Measurements from ENCODE around the gene MIDN.
A peak's percentile ranks its signal among the peaks of the same experiment; 100 is the strongest.

Gene MIDN

GRCh38 chr19:1247748-1248138 lies 640 bp upstream of the MIDN start:
- Histone ChIP-seq H4K20me1 (ENCODE audit: control insufficient read depth, insufficient read depth, low read depth, low read length) (no peaks in the 10 kb centered on the region), H3K79me2 (ENCODE audit: control insufficient read depth, low read length) (peaks cover 60% of the 10 kb centered on the region), H3K27me3 (ENCODE audit: control insufficient read depth, low read length) (no peaks in the 10 kb centered on the region), H3K27ac (ENCODE audit: low read depth, low read length) (peak overlapping the region; percentile 74), H3K36me3 (ENCODE audit: control insufficient read depth, low read length) (peaks cover 53% of the 10 kb centered on the region), H3K4me2 (ENCODE audit: low read length) (peak overlapping the region; percentile 91), H3K4me1 (ENCODE audit: control insufficient read depth, low read length) (peaks cover 48% of the 10 kb centered on the region), H3K9me2 (replicated peaks; ENCODE audit: control insufficient read depth, low read length) (no peaks in the 10 kb centered on the region), H3K9me3 (ENCODE audit: control insufficient read depth, insufficient read depth, low read length) (no peaks in the 10 kb centered on the region), H3F3A (ENCODE audit: control insufficient read depth, insufficient read depth) (peaks cover 15% of the 10 kb centered on the region), H3K4me3 (ENCODE audit: low read length) (peak overlapping the region; percentile 83)
- no peak for TF ChIP-seq CTCF (IDR thresholded peaks at IDR 0.05; ENCODE audit: low read depth, low read length, poor library complexity, severe bottlenecking)
- TF ChIP-seq EZH2phosphoT487 (IDR thresholded peaks at IDR 0.05; ENCODE audit: borderline replicate concordance, low read length) = no peak

GRCh38 chr19:1248786-1249297 lies 459 bp downstream of the MIDN start:
- TF ChIP-seq EZH2phosphoT487 (IDR thresholded peaks at IDR 0.05; ENCODE audit: borderline replicate concordance, low read length) (no peak), CTCF (IDR thresholded peaks at IDR 0.05; ENCODE audit: low read depth, low read length, poor library complexity, severe bottlenecking) (peak; percentile 90)
- Histone ChIP-seq H3K4me2 (ENCODE audit: low read length) (peak overlapping the region; percentile 91), H3K27ac (ENCODE audit: low read depth, low read length) (peak overlapping the region; percentile 74), H3K9me3 (ENCODE audit: control insufficient read depth, insufficient read depth, low read length) (no peaks in the 10 kb centered on the region), H3K79me2 (ENCODE audit: control insufficient read depth, low read length) (peaks cover 61% of the 10 kb centered on the region), H4K20me1 (ENCODE audit: control insufficient read depth, insufficient read depth, low read depth, low read length) (0 out of 2 replicates have a peak, but pooled peaks cover 5% of the 10 kb centered on the region), H3K4me3 (ENCODE audit: low read length) (peak overlapping the region; percentile 83), H3F3A (ENCODE audit: control insufficient read depth, insufficient read depth) (peaks cover 16% of the 10 kb centered on the region), H3K4me1 (ENCODE audit: control insufficient read depth, low read length) (peaks cover 48% of the 10 kb centered on the region), H3K9me2 (replicated peaks; ENCODE audit: control insufficient read depth, low read length) (no peaks in the 10 kb centered on the region), H3K27me3 (ENCODE audit: control insufficient read depth, low read length) (no peaks in the 10 kb centered on the region), H3K36me3 (ENCODE audit: control insufficient read depth, low read length) (peaks cover 60% of the 10 kb centered on the region)

- peaks cover 61% of the 10 kb centered on the region for H3K36me3 ChIP-seq (ENCODE audit: control insufficient read depth, low read length)
- H3K27me3 ChIP-seq (ENCODE audit: control insufficient read depth, low read length) = no peaks in the 10 kb centered on the region
- H3K79me2 ChIP-seq (ENCODE audit: control insufficient read depth, low read length) = peaks cover 63% of the 10 kb centered on the region
- peaks cover 48% of the 10 kb centered on the region for H3K4me1 ChIP-seq (ENCODE audit: control insufficient read depth, low read length)
- peak overlapping the region; percentile 96 for H3K4me3 ChIP-seq (ENCODE audit: low read length)
- H3K4me2 ChIP-seq (ENCODE audit: low read length) = peak overlapping the region; percentile 69
- peak overlapping the region; percentile 94 for H3K27ac ChIP-seq (ENCODE audit: low read depth, low read length)
- peaks cover 9% of the 10 kb centered on the region; the same call in 1 of the 2 replicates for H4K20me1 ChIP-seq (ENCODE audit: control insufficient read depth, insufficient read depth, low read depth, low read length)
- no peaks in the 10 kb centered on the region for H3K9me2 ChIP-seq (replicated peaks; ENCODE audit: control insufficient read depth, low read length)
- peaks cover 16% of the 10 kb centered on the region for H3F3A ChIP-seq (ENCODE audit: control insufficient read depth, insufficient read depth)
- TF ChIP-seq EZH2phosphoT487 (IDR thresholded peaks at IDR 0.05; ENCODE audit: borderline replicate concordance, low read length) (no peak), CTCF (IDR thresholded peaks at IDR 0.05; ENCODE audit: low read depth, low read length, poor library complexity, severe bottlenecking) (no peak)
- H3K9me3 ChIP-seq (ENCODE audit: control insufficient read depth, insufficient read depth, low read length) = no peaks in the 10 kb centered on the region
These were observed 1.1 kb downstream of the MIDN start for GRCh38 chr19:1249298-1249989.
